RWPE1 (cell line): ENCODE results near the gene DLL3.
"Not testable (repeated sequence)": the region's sequence is repeated elsewhere in the genome, so short reads cannot be mapped to it uniquely, and the experiment has no call there.

Experiments used
- CTCF ChIA-PET: fragments of 350-600 bp; sonication (Branson Sonifier 250); formaldehyde crosslinking; extraction: SDS; loops from one replicate; lab custom pipeline; 2021; lab: Yijun Ruan, JAX
- POLR2A ChIA-PET: fragments of 400-600 bp; formaldehyde crosslinking; extraction: SDS; loops from one replicate; lab custom pipeline; 2020; ENCODE audit warnings: antibody characterized with exemption; ENCODE audit not compliant: low non-redundant PET; lab: Yijun Ruan, JAX
- DNase-seq: peaks from one replicate; pipeline ENCODE4 v3.0.0; 2012; ENCODE audit warnings: low spot score
- H3K27ac ChIP-seq: fragments of 450-650 bp; 2 replicates; pipeline ENCODE4 v1.5.1; 2017
- CTCF ChIP-seq: fragments of 450-650 bp; conservative IDR thresholded peaks from 2 replicates; pipeline ENCODE4 v1.5.1; 2017; ENCODE audit warnings: low read depth, mild to moderate bottlenecking

DLL3 gene

GRCh38 chr19:39474139-39474620 lies 24.6 kb upstream of the DLL3 start:
- ChIA-PET CTCF (interaction anchor here (0.5 to 1.7 kb wide), 16 partner anchors 9 to 511 kb away, joined by 3 to 8 read pairs (median 3); partner anchors contain the start of gene SUPT5H), POLR2A (interaction anchor here (0.5 kb wide), 1 partner anchor 950 kb away, joined by 3 read pairs; no protein-coding TSS in a partner anchor)
- peak; percentile 91 for TF ChIP-seq CTCF
- no peak overlapping the region for H3K27ac ChIP-seq
- peak; percentile 38 for DNase-seq

GRCh38 chr19:39475748-39476147 lies 23.0 kb upstream of the DLL3 start:
- ChIA-PET POLR2A (interaction anchor here (0.6 kb wide), 1 partner anchor 40 kb away, joined by 10 read pairs; the partner anchor contains the start of gene RPS16), CTCF (interaction anchor here (0.6 to 0.9 kb wide), 3 partner anchors 14 to 514 kb away, joined by 3 to 6 read pairs (median 4); no protein-coding TSS in a partner anchor)
- peak overlapping the region; percentile 17 for H3K27ac ChIP-seq
- DNase-seq: no peak
- no peak for TF ChIP-seq CTCF

GRCh38 chr19:39479319-39479801 lies 19.4 kb upstream of the DLL3 start:
- CTCF ChIA-PET, DNase-seq, POLR2A ChIA-PET: not testable (repeated sequence)
- peak overlapping the region; percentile 78 for H3K27ac ChIP-seq

- ChIA-PET POLR2A (no interaction called here), CTCF (no interaction called here)
- peak overlapping the region; percentile 78 for H3K27ac ChIP-seq
- TF ChIP-seq CTCF: no peak
- no peak for DNase-seq
Observed at GRCh38 chr19:39479916-39480315, 18.8 kb upstream of the DLL3 start.

- H3K27ac ChIP-seq: peak within 1 kb of the TSS; percentile 78
- CTCF ChIA-PET: interaction anchor here (0.6 kb wide), 1 partner anchor 82 kb away, joined by 4 read pairs; no protein-coding TSS in a partner anchor
- peak; percentile 91 for DNase-seq
- POLR2A ChIA-PET: interaction anchor here (0.6 kb wide), 1 partner anchor 488 kb away, joined by 8 read pairs; no protein-coding TSS in a partner anchor
- no peak for TF ChIP-seq CTCF
Observed at GRCh38 chr19:39480337-39481228, 18.2 kb upstream of the DLL3 start, which contains the start of gene TIMM50. TIMM50 (plus strand) TSS chr19:39480838; CDS start chr19:39480854, 16 bp downstream.

- ChIA-PET CTCF (interaction anchor here (0.6 kb wide), 1 partner anchor 83 kb away, joined by 4 read pairs; no protein-coding TSS in a partner anchor), POLR2A (interaction anchor here (0.6 kb wide), 1 partner anchor 487 kb away, joined by 8 read pairs; no protein-coding TSS in a partner anchor)
- no peak for TF ChIP-seq CTCF
- H3K27ac ChIP-seq: peak overlapping the region; percentile 78
- no peak for DNase-seq
Observed at GRCh38 chr19:39481229-39481545, 17.6 kb upstream of the DLL3 start.
